K562 (cell line): ENCODE data around the gene TAS2R41. TPM values are rescaled to one million over a fixed set of nuclear protein-coding genes. Genes with fewer than 3 reads are reported as not detected.

Source experiments
- ATAC-seq: fragments of 200-7000 bp; cut with Tn5 transposase; 3 replicates; pipeline ENCODE4 v1.9.1; 2020; ENCODE audit warnings: moderate library complexity
- BruUV-seq: library from RNA; stranded (reverse); fragments of 400-500 nt; replicated peaks from 2 replicates; lab custom pipeline; 2021; lab: Mats Ljungman, UMichigan
- CTCF ChIA-PET: fragments of 300-600 bp; formaldehyde crosslinking; extraction: SDS; loops from one replicate; lab custom pipeline; 2021; ENCODE audit warnings: low intra/inter-chr PET ratio; lab: Yijun Ruan, JAX
- POLR2A ChIA-PET: fragments of 300-600, 350-650 bp; sonication (Branson Sonifier 250); formaldehyde crosslinking; extraction: SDS; loops from one replicate; lab custom pipeline; 2021; ENCODE audit warnings: antibody characterized with exemption, inconsistent platforms; lab: Yijun Ruan, JAX
- DNase-seq, 4 experiments: peaks; one replicate each; pipeline versions ENCODE4 v3.0.0 to v3.0.0-alpha.2; 2011 to 2018; ENCODE audit warnings: low spot score in 3 of 4, mixed read lengths in 3 of 4; ENCODE audit errors: extremely low read depth in 1 of 4
- FAIRE-seq: peaks from 2 replicates; lab custom pipeline; 2011; peaks lifted over from hg19 to GRCh38; lab: Jason Lieb, UNC
- H2AFZ ChIP-seq: 2 replicates; pipeline ENCODE4 v1.6.0; 2011; ENCODE audit warnings: low read depth, low read length, control low read depth, inconsistent platforms
- H3K27ac ChIP-seq: fragments of 200-600 bp; 3 replicates; pipeline ENCODE4 v1.8.0; 2011; ENCODE audit warnings: low read depth, mild to moderate bottlenecking, control low read depth, inconsistent platforms, low read length, moderate library complexity, mixed read lengths; ENCODE audit errors: extremely low read depth
- H3K27me3 ChIP-seq, 2 experiments: fragments of 300-600 bp in 1 of 2; 2 replicates in 1 of 2; 3 replicates in 1 of 2; pipeline versions ENCODE4 v1.6.0 to v1.8.0; 2011; ENCODE audit warnings: inconsistent platforms in 2 of 2, low read length in 2 of 2, mild to moderate bottlenecking in 1 of 2, mixed read lengths in 1 of 2, moderate library complexity in 1 of 2; ENCODE audit not compliant: control insufficient read depth in 2 of 2, insufficient read depth in 2 of 2
- H3K36me3 ChIP-seq: fragments of 300-600 bp; 3 replicates; pipeline ENCODE4 v1.8.0; 2011; ENCODE audit warnings: mild to moderate bottlenecking, low read length, inconsistent platforms; ENCODE audit not compliant: control insufficient read depth, insufficient read depth
- H3K4me1 ChIP-seq, 2 experiments: fragments of 200-600 bp in 1 of 2; replicated peaks in 1 of 2; 2 replicates in 1 of 2; 3 replicates in 1 of 2; pipeline versions ENCODE4 v1.5.1 to v1.8.0; 2011; ENCODE audit warnings: inconsistent platforms in 2 of 2, low read length in 2 of 2, mild to moderate bottlenecking in 1 of 2, mixed read lengths in 1 of 2, moderate library complexity in 1 of 2; ENCODE audit not compliant: control insufficient read depth in 2 of 2, insufficient read depth in 2 of 2
- H3K4me2 ChIP-seq: 2 replicates; pipeline ENCODE4 v1.6.1; 2011; ENCODE audit warnings: low read length, control low read depth, inconsistent platforms, mixed read lengths; ENCODE audit not compliant: insufficient read depth
- H3K4me3 ChIP-seq: fragments of 200-600 bp; sonication (generic), shearing (Covaris generic); 2 replicates; pipeline ENCODE4 v1.5.1; 2016; ENCODE audit warnings: control low read depth, inconsistent platforms
- H3K79me2 ChIP-seq: fragments of 200-600 bp; 3 replicates; pipeline ENCODE4 v1.8.0; 2011; ENCODE audit warnings: low read length, inconsistent platforms; ENCODE audit not compliant: control insufficient read depth, insufficient read depth
- H3K9ac ChIP-seq, 2 experiments: 2 replicates each; pipeline versions ENCODE4 v1.6.0 to v1.6.1; 2011; ENCODE audit warnings: low read depth in 2 of 2, low read length in 2 of 2, control low read depth in 1 of 2, inconsistent platforms in 1 of 2, mild to moderate bottlenecking in 1 of 2, mixed read lengths in 1 of 2; ENCODE audit not compliant: insufficient read depth in 1 of 2
- H3K9me1 ChIP-seq: one replicate; pipeline ENCODE4 v1.6.0; 2011; ENCODE audit warnings: inconsistent platforms, mild to moderate bottlenecking, low read length, moderate library complexity; ENCODE audit not compliant: control insufficient read depth, insufficient read depth
- H3K9me3 ChIP-seq: replicated peaks from 2 replicates; pipeline ENCODE4 v1.5.1; 2011; ENCODE audit warnings: low read depth, low read length, inconsistent platforms; ENCODE audit not compliant: control insufficient read depth, insufficient read depth
- H4K20me1 ChIP-seq: replicated peaks from 2 replicates; pipeline ENCODE4 v1.6.1; 2011; ENCODE audit warnings: low read length, inconsistent platforms, mixed read lengths; ENCODE audit not compliant: control insufficient read depth, insufficient read depth
- CBX1 ChIP-seq: sonication (generic); IDR thresholded peaks from 2 replicates; pipeline ENCODE4 v1.6.1; 2016; ENCODE audit warnings: antibody characterized with exemption, low read depth, mild to moderate bottlenecking
- DNMT1 ChIP-seq: fragments of 450-650 bp; IDR thresholded peaks from 2 replicates; pipeline ENCODE4 v1.6.1; 2016; ENCODE audit warnings: antibody characterized with exemption, mild to moderate bottlenecking
- KAT2B ChIP-seq: IDR thresholded peaks from one replicate; pipeline ENCODE4 v1.6.1; 2012; ENCODE audit warnings: low read depth, mild to moderate bottlenecking, control low read depth, inconsistent platforms, low read length, moderate library complexity
- MEF2D ChIP-seq: conservative IDR thresholded peaks from 2 replicates; pipeline ENCODE4 v1.6.1; 2016; ENCODE audit warnings: low read depth, missing genetic modification characterization, missing compliant biosample characterization
- NR0B1 ChIP-seq: fragments of 450-650 bp; IDR thresholded peaks from one replicate; pipeline ENCODE4 v1.6.1; 2018; ENCODE audit warnings: mild to moderate bottlenecking, moderate library complexity; ENCODE audit not compliant: partially characterized antibody
- SRSF3 ChIP-seq: fragments of 200-400 bp; formaldehyde crosslinking; IDR thresholded peaks from 2 replicates; pipeline ENCODE4 v1.6.1; 2016; ENCODE audit warnings: mild to moderate bottlenecking, low read length, moderate library complexity; ENCODE audit not compliant: insufficient read depth
- TEAD4 ChIP-seq, 2 experiments: sonication (generic) in 1 of 2; formaldehyde crosslinking in 1 of 2; IDR thresholded peaks; 2 replicates each; pipeline versions ENCODE4 v1.6.1 to v1.8.0; 2012 to 2022; ENCODE audit warnings: borderline replicate concordance in 1 of 2, inconsistent platforms in 1 of 2, low read length in 1 of 2, mild to moderate bottlenecking in 1 of 2, missing genetic modification reagents in 1 of 2
- U2AF2 ChIP-seq: fragments of 200-400 bp; formaldehyde crosslinking; optimal IDR thresholded peaks from 2 replicates; pipeline ENCODE3; 2017; ENCODE audit warnings: low read depth, mild to moderate bottlenecking, low read length
- USF2 ChIP-seq: sonication (generic); formaldehyde crosslinking; IDR thresholded peaks from 2 replicates; pipeline ENCODE4 v1.5.0; 2020; ENCODE audit warnings: missing genetic modification reagents
- ZC3H8 ChIP-seq: fragments of 450-650 bp; IDR thresholded peaks from 2 replicates; pipeline ENCODE4 v1.6.1; 2017
- ZNF174 ChIP-seq: fragments of 250-450 bp; sonication (Bioruptor Pico); IDR thresholded peaks from 2 replicates; pipeline ENCODE4 v1.4.0; 2020; ENCODE audit warnings: mild to moderate bottlenecking
- ZNF444 ChIP-seq: fragments of 250-450 bp; sonication (Bioruptor Pico); IDR thresholded peaks from 2 replicates; pipeline ENCODE4 v1.4.0; 2020; ENCODE audit warnings: mild to moderate bottlenecking, moderate library complexity
- WGBS: fragments of 100-300 bp; shearing (Covaris generic); methylation state at CpG from one replicate; pipeline ENCODE4 v1.1.6; 2016; ENCODE audit warnings: low coverage, mixed read lengths; ENCODE audit not compliant: insufficient coverage; ENCODE audit errors: missing lambda C conversion rate; 5-methylcytosine and 5-hydroxymethylcytosine counted together
- in situ Hi-C: fragments of 300-500 bp; cut with MboI; formaldehyde crosslinking; loops from 4 replicates; pipeline ENCODE4 v1.15.0; 2018; ENCODE audit warnings: inconsistent platforms, mixed read lengths
- intact Hi-C: fragments of 100-400 bp; cut with micrococcal nuclease; formaldehyde crosslinking; loops from 2 replicates; pipeline ENCODE4 v1.14.2; 2022
- polyA plus RNA-seq, 8 experiments: library from polyadenylated mRNA; depleted of rRNA in 4 of 8; stranded (reverse) in 5 of 8; unstranded in 3 of 8; fragments of >200 nt; fragmentation: Nextera tagmentation in 2 of 8; fragmentation: Illumina TruSeq in 1 of 8; extraction: Ambion mirVana in 2 of 8; extraction: Trizol in 1 of 8; gene quantifications; 2 replicates each; pipeline versions ENCODE4 v1.2.1 to v1.2.3, GENCODE V29; 2011 to 2014; ENCODE audit warnings: inconsistent platforms in 1 of 8, missing spikeins in 1 of 8
- total RNA-seq, 7 experiments: library from RNA; depleted of rRNA in 6 of 7; stranded (reverse); fragments of >200 nt in 6 of 7; fragmentation: Illumina TruSeq in 2 of 7; extraction: Trizol in 2 of 7; gene quantifications; 2 replicates each; pipeline versions ENCODE4 v1.2.1 to v1.2.3, GENCODE V29; 2011 to 2021; ENCODE audit warnings: low replicate concordance in 1 of 7
- TF ChIP-seq, protein P1 (sequence below): fragments of 250-450 bp; sonication (Bioruptor Pico); IDR thresholded peaks from 2 replicates; pipeline ENCODE4 v1.4.0; 2020; ENCODE audit warnings: mild to moderate bottlenecking, moderate library complexity

The TAS2R41 gene
- total and polyA plus RNA-seq, 9 of the 15 experiments (the other 6 are each of a cell fraction or from before 2014, with no cell fraction given): not detected

DNA sequence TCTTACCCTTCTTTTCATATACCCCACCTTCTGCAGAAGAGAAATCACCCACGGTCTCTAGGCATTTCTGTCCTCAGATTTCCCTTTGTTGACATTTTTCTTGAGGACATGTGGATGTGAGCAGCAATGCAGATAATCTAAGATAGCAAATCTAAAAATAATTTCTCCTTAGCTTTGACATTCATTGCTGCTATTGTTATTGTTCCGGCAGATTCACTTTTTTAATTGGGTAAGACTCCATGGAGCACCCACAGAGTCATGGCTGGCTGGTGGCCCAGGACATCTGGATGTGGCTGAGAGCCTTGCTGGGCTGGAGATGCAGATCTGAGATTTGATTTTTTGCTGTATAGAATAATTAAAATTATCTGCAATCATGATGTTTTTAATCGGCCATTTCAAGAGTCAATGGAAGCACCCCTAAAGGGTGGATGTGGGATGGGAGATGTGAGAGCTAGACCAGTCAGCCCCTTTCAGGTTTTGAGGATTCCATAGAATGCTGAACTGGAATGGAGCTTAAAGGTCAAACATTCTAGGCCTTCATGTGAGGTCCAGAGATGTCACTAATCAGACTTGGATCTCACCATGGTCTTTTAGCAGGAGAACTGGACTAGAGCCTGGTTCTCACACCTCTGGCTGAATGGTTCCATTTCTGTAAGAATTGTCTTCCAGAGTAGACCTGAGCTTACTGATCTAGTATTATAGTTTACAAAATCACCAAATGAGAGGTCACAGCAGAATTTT is 37.5 kb downstream of the TAS2R41 start (continued):
- TF ChIP-seq NR0B1: no peak
- TF ChIP-seq ZC3H8: no peak

DNA sequence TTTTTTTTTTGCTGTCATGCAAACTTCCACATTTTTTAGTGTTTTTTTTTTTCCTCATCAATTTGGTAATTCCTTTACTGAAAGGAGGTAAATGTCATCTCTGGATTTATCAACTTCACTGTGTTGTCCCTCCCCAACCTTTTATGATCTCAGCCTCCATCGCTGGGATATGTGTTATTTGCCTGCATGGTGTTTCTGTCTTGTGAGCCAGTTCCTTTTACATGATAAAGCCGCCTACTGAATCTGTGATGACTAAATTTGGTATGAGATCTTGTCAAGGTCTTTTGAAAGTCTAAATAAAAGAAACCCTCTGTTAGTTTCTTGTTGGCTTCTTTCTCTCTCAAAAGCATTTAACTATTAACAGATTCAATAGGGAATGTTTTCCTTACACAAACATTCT is 39.3 kb downstream of the TAS2R41 start:
- H3K4me1 ChIP-seq: no peaks in the 10 kb centered on the region
- 6% methylated on average over 2 of the region's 2 CpGs for WGBS
- intact Hi-C loops: loop anchor here (1.0 kb wide), 1 partner anchor 13 kb away; no protein-coding TSS in a partner anchor
- ChIA-PET POLR2A (no interaction called here), CTCF (no interaction called here)
- no peak overlapping the region for H2AFZ ChIP-seq
- H3K36me3 ChIP-seq: no peaks in the 10 kb centered on the region
- no peak overlapping the region for H3K4me2 ChIP-seq
- H3K27ac ChIP-seq: no peak overlapping the region
- in situ Hi-C loops: no loop called here
- ATAC-seq (no peak), FAIRE-seq (no peak), DNase-seq (no peak)
- no peaks in the 10 kb centered on the region for H3K9me1 ChIP-seq
- no TSS peak for BruUV-seq
- H3K27me3 ChIP-seq: peaks cover 28 to 36% of the 10 kb centered on the region in 2 experiments
- H4K20me1 ChIP-seq: no peaks in the 10 kb centered on the region
- no peaks in the 10 kb centered on the region for H3K9me3 ChIP-seq
- H3K9ac ChIP-seq: no peak overlapping the region
- no peak overlapping the region for H3K4me3 ChIP-seq
- H3K79me2 ChIP-seq: no peaks in the 10 kb centered on the region
- no peak for TF ChIP-seq SRSF3
- TF ChIP-seq DNMT1: no peak
- TF ChIP-seq KAT2B: no peak
- no peak for TF ChIP-seq USF2
- TF ChIP-seq MEF2D (tag): no peak
- TF ChIP-seq, protein P1, sequence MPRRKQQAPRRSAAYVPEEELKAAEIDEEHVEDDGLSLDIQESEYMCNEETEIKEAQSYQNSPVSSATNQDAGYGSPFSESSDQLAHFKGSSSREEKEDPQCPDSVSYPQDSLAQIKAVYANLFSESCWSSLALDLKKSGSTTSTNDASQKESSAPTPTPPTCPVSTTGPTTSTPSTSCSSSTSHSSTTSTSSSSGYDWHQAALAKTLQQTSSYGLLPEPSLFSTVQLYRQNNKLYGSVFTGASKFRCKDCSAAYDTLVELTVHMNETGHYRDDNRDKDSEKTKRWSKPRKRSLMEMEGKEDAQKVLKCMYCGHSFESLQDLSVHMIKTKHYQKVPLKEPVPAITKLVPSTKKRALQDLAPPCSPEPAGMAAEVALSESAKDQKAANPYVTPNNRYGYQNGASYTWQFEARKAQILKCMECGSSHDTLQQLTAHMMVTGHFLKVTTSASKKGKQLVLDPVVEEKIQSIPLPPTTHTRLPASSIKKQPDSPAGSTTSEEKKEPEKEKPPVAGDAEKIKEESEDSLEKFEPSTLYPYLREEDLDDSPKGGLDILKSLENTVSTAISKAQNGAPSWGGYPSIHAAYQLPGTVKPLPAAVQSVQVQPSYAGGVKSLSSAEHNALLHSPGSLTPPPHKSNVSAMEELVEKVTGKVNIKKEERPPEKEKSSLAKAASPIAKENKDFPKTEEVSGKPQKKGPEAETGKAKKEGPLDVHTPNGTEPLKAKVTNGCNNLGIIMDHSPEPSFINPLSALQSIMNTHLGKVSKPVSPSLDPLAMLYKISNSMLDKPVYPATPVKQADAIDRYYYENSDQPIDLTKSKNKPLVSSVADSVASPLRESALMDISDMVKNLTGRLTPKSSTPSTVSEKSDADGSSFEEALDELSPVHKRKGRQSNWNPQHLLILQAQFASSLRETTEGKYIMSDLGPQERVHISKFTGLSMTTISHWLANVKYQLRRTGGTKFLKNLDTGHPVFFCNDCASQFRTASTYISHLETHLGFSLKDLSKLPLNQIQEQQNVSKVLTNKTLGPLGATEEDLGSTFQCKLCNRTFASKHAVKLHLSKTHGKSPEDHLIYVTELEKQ (CRISPR knock-in tag): no peak
- TF ChIP-seq ZNF174 (CRISPR knock-in tag): no peak
- no peak for TF ChIP-seq U2AF2
- no peak for TF ChIP-seq ZNF444 (CRISPR knock-in tag)
- TF ChIP-seq CBX1: no peak
- TF ChIP-seq TEAD4 (IDR thresholded peaks at IDR 0.05; ENCODE audit: low read length): no peak
- TF ChIP-seq TEAD4 (CRISPR knock-in tag; IDR thresholded peaks at IDR 0.05; ENCODE audit: borderline replicate concordance): no peak
